H9 (cell line): Measurements from ENCODE around the gene LZTFL1. TPM values are rescaled to one million over a fixed set of nuclear protein-coding genes. Genes with fewer than 3 reads are reported as not detected.
A peak's percentile ranks its signal among the peaks of the same experiment; 100 is the strongest.

Source experiments
- DNase-seq: peaks from one replicate; pipeline ENCODE4 v3.0.0-alpha.2; 2017
- H2AFZ ChIP-seq: one replicate; pipeline ENCODE4 v1.6.1; 2013; ENCODE audit warnings: mild to moderate bottlenecking, low read length, control low read depth, moderate library complexity
- H2AK5ac ChIP-seq: 2 replicates; pipeline ENCODE4 v1.6.1; 2013; ENCODE audit warnings: low read length, control low read depth, mixed read lengths; ENCODE audit not compliant: insufficient read length
- H2BK120ac ChIP-seq: one replicate; pipeline ENCODE4 v1.6.1; 2013; ENCODE audit warnings: low read depth, mild to moderate bottlenecking, low read length, control low read depth, inconsistent platforms; ENCODE audit not compliant: poor library complexity, severe bottlenecking
- H2BK12ac ChIP-seq: 2 replicates; pipeline ENCODE4 v1.6.1; 2013; ENCODE audit warnings: low read length, control low read depth, mixed read lengths, low read depth; ENCODE audit not compliant: insufficient read length
- H2BK15ac ChIP-seq: 2 replicates; pipeline ENCODE4 v1.6.1; 2013; ENCODE audit warnings: low read depth, low read length, control low read depth
- H2BK20ac ChIP-seq: one replicate; pipeline ENCODE4 v1.6.1; 2013; ENCODE audit warnings: low read depth, mild to moderate bottlenecking, low read length, control low read depth, inconsistent platforms; ENCODE audit not compliant: poor library complexity, severe bottlenecking
- H2BK5ac ChIP-seq: 2 replicates; pipeline ENCODE4 v1.6.1; 2013; ENCODE audit warnings: low read length, control low read depth, mixed read lengths; ENCODE audit not compliant: insufficient read length
- H3K14ac ChIP-seq: 2 replicates; pipeline ENCODE4 v1.6.1; 2013; ENCODE audit warnings: low read length, control low read depth; ENCODE audit not compliant: insufficient read depth
- H3K18ac ChIP-seq: 2 replicates; pipeline ENCODE4 v1.6.1; 2013; ENCODE audit warnings: low read depth, mild to moderate bottlenecking, mixed read lengths, low read length, control low read depth; ENCODE audit not compliant: insufficient read length
- H3K23ac ChIP-seq: 2 replicates; pipeline ENCODE4 v1.6.1; 2013; ENCODE audit warnings: low read length, control low read depth, mixed read lengths, low read depth; ENCODE audit not compliant: insufficient read length
- H3K23me2 ChIP-seq: 2 replicates; pipeline ENCODE4 v1.6.1; 2013; ENCODE audit warnings: low read depth, mild to moderate bottlenecking, mixed read lengths, low read length, control low read depth; ENCODE audit not compliant: insufficient read length, poor library complexity, severe bottlenecking
- H3K27ac ChIP-seq: 2 replicates; pipeline ENCODE4 v1.5.1; 2013; ENCODE audit warnings: low read length, control low read depth, mixed read lengths, low read depth; ENCODE audit not compliant: insufficient read length
- H3K27me3 ChIP-seq: 2 replicates; pipeline ENCODE4 v1.6.1; 2013; ENCODE audit warnings: low read length, control low read depth, inconsistent platforms; ENCODE audit not compliant: insufficient read depth
- H3K4ac ChIP-seq: 2 replicates; pipeline ENCODE4 v1.6.1; 2013; ENCODE audit warnings: low read depth, mild to moderate bottlenecking, control low read depth, inconsistent platforms, low read length, moderate library complexity
- H3K4me1 ChIP-seq: 2 replicates; pipeline ENCODE4 v1.6.1; 2013; ENCODE audit warnings: low read length, control low read depth, inconsistent platforms; ENCODE audit not compliant: insufficient read depth
- H3K4me2 ChIP-seq: 2 replicates; pipeline ENCODE4 v1.6.1; 2013; ENCODE audit warnings: low read length, control low read depth, mixed read lengths; ENCODE audit not compliant: insufficient read length, insufficient read depth
- H3K56ac ChIP-seq: 2 replicates; pipeline ENCODE4 v1.6.1; 2013; ENCODE audit warnings: low read depth, mild to moderate bottlenecking, mixed read lengths, low read length, control low read depth; ENCODE audit not compliant: insufficient read length
- H3K79me1 ChIP-seq: 2 replicates; pipeline ENCODE4 v1.6.1; 2013; ENCODE audit warnings: low read depth, mild to moderate bottlenecking, moderate library complexity, low read length, control low read depth, inconsistent platforms; ENCODE audit not compliant: insufficient read depth, poor library complexity, severe bottlenecking
- H3K79me2 ChIP-seq: 2 replicates; pipeline ENCODE4 v1.6.1; 2013; ENCODE audit warnings: low read length, control low read depth, inconsistent platforms; ENCODE audit not compliant: insufficient read depth
- H3K9ac ChIP-seq: 2 replicates; pipeline ENCODE4 v1.6.1; 2013; ENCODE audit warnings: low read length, control low read depth, mixed read lengths; ENCODE audit not compliant: insufficient read length; ENCODE audit errors: extremely low read depth
- H3K9me3 ChIP-seq: one replicate; pipeline ENCODE4 v1.6.1; 2013; ENCODE audit warnings: low read depth, low read length, inconsistent platforms; ENCODE audit not compliant: control insufficient read depth
- H3T11ph ChIP-seq: one replicate; pipeline ENCODE4 v1.6.1; 2013; ENCODE audit warnings: mild to moderate bottlenecking, low read length, control low read depth, inconsistent platforms
- H4K20me1 ChIP-seq: one replicate; pipeline ENCODE4 v1.6.1; 2013; ENCODE audit not compliant: control insufficient read depth, insufficient read length, insufficient read depth
- H4K5ac ChIP-seq: 2 replicates; pipeline ENCODE4 v1.6.1; 2013; ENCODE audit warnings: low read depth, mild to moderate bottlenecking, mixed read lengths, low read length, control low read depth; ENCODE audit not compliant: insufficient read length
- H4K8ac ChIP-seq: replicated peaks from 2 replicates; pipeline ENCODE4 v1.6.1; 2013; ENCODE audit warnings: low read length, control low read depth, mixed read lengths, low read depth; ENCODE audit not compliant: insufficient read length
- H4K91ac ChIP-seq: 2 replicates; pipeline ENCODE4 v1.6.1; 2013; ENCODE audit warnings: low read depth, mild to moderate bottlenecking, moderate library complexity, mixed read lengths, low read length, control low read depth; ENCODE audit not compliant: insufficient read length
- H3K27ac Mint-ChIP-seq, 3 experiments: 2 replicates in 2 of 3; 3 replicates in 1 of 3; pipeline ENCODE4 v1.8.0; 2020 to 2021; ENCODE audit warnings: mixed read lengths in 3 of 3, mild to moderate bottlenecking in 1 of 3, moderate library complexity in 1 of 3
- H3K27me3 Mint-ChIP-seq: 2 replicates; pipeline ENCODE4 v1.8.0; 2021; ENCODE audit warnings: low read depth, mild to moderate bottlenecking, moderate library complexity, mixed read lengths
- H3K36me3 Mint-ChIP-seq, 3 experiments: 2 replicates in 2 of 3; 3 replicates in 1 of 3; pipeline ENCODE4 v1.8.0; 2020 to 2021; ENCODE audit warnings: low read depth in 3 of 3, mixed read lengths in 3 of 3; ENCODE audit not compliant: insufficient read depth in 1 of 3
- H3K4me1 Mint-ChIP-seq, 2 experiments: 2 replicates each; pipeline ENCODE4 v1.8.0; 2020; ENCODE audit warnings: mixed read lengths in 2 of 2
- H3K4me3 Mint-ChIP-seq, 2 experiments: 2 replicates in 1 of 2; 3 replicates in 1 of 2; pipeline ENCODE4 v1.8.0; 2020 to 2021; ENCODE audit warnings: mild to moderate bottlenecking in 2 of 2, mixed read lengths in 2 of 2, moderate library complexity in 1 of 2
- H3K9me3 Mint-ChIP-seq, 2 experiments: 2 replicates in 1 of 2; 3 replicates in 1 of 2; pipeline ENCODE4 v1.8.0; 2020; ENCODE audit warnings: mild to moderate bottlenecking in 2 of 2, mixed read lengths in 2 of 2, moderate library complexity in 1 of 2
- WGBS: extraction: QIAGEN DNeasy Blood & Tissue Kit; methylation state at CpG from one replicate; pipeline ENCODE4 v1.1.7; 2013; ENCODE audit warnings: missing lambda C conversion rate, low lambda C conversion rate, mixed read lengths; ENCODE audit not compliant: insufficient read length; ENCODE audit errors: extremely low coverage; 5-methylcytosine and 5-hydroxymethylcytosine counted together
- total RNA-seq: library from RNA; stranded (reverse); gene quantifications from 2 replicates; pipeline ENCODE4 v1.2.1, GENCODE V29; 2021
- TF ChIP-seq, protein P1 (sequence below): fragments of 200-600 bp; sonication (generic); conservative IDR thresholded peaks from 3 replicates; pipeline ENCODE4 v1.8.0; 2021; ENCODE audit warnings: antibody characterized with exemption, mild to moderate bottlenecking

The LZTFL1 gene
- total RNA-seq, 1 experiment from 2014 or later = 12.2 TPM

GRCh38 chr3:45777111-45777745, 64.7 kb downstream of the LZTFL1 start:
- H4K91ac ChIP-seq = no peak overlapping the region
- H3K79me1 ChIP-seq = no peaks in the 10 kb centered on the region
- H2BK12ac ChIP-seq = no peak overlapping the region
- H3T11ph ChIP-seq = no peak overlapping the region
- Mint-ChIP-seq H3K9me3 (no peaks in the 10 kb centered on the region; a peak in 1 of 5 replicates), H3K4me1 (peaks cover 17 to 20% of the 10 kb centered on the region in 2 experiments), H3K36me3 (no peaks in the 10 kb centered on the region; a peak in 1 of 7 replicates), H3K27me3 (no peaks in the 10 kb centered on the region; the same call in 1 of the 2 replicates), H3K27ac (no peak overlapping the region), H3K4me3 (no peak overlapping the region)
- no peak overlapping the region for H3K27ac ChIP-seq
- no peak overlapping the region for H2AFZ ChIP-seq
- H3K56ac ChIP-seq = no peak overlapping the region
- no peak overlapping the region for H2BK5ac ChIP-seq
- no peak overlapping the region for H2BK15ac ChIP-seq
- no peaks in the 10 kb centered on the region for H3K9me3 ChIP-seq
- H4K8ac ChIP-seq = no peak overlapping the region
- no peak overlapping the region for H2AK5ac ChIP-seq
- H3K23ac ChIP-seq = no peak overlapping the region
- no peaks in the 10 kb centered on the region for H3K79me2 ChIP-seq
- DNase-seq = peak; percentile 18
- no peak overlapping the region for H2BK120ac ChIP-seq
- no peaks in the 10 kb centered on the region for H4K20me1 ChIP-seq
- H4K5ac ChIP-seq = no peak overlapping the region
- no peak overlapping the region for H3K9ac ChIP-seq
- H3K14ac ChIP-seq = no peak overlapping the region; the same call in 1 of the 2 replicates
- no peak overlapping the region for H3K4ac ChIP-seq
- H2BK20ac ChIP-seq = no peak overlapping the region
- H3K4me2 ChIP-seq = no peak overlapping the region
- H3K18ac ChIP-seq = no peak overlapping the region
- 0 out of 2 replicates have a peak, but pooled peaks cover 2% of the 10 kb centered on the region for H3K27me3 ChIP-seq
- TF ChIP-seq, protein P1, sequence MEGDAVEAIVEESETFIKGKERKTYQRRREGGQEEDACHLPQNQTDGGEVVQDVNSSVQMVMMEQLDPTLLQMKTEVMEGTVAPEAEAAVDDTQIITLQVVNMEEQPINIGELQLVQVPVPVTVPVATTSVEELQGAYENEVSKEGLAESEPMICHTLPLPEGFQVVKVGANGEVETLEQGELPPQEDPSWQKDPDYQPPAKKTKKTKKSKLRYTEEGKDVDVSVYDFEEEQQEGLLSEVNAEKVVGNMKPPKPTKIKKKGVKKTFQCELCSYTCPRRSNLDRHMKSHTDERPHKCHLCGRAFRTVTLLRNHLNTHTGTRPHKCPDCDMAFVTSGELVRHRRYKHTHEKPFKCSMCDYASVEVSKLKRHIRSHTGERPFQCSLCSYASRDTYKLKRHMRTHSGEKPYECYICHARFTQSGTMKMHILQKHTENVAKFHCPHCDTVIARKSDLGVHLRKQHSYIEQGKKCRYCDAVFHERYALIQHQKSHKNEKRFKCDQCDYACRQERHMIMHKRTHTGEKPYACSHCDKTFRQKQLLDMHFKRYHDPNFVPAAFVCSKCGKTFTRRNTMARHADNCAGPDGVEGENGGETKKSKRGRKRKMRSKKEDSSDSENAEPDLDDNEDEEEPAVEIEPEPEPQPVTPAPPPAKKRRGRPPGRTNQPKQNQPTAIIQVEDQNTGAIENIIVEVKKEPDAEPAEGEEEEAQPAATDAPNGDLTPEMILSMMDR = no peak
- no peaks in the 10 kb centered on the region for H3K4me1 ChIP-seq
- WGBS = no CpG with 5 or more reads among the region's 8 CpGs
- H3K23me2 ChIP-seq = no peaks in the 10 kb centered on the region
